ENCODE data around the gene TMEM225B.

Gene TMEM225B

GRCh38 chr7:99652671-99653070, 54.6 kb downstream of the TMEM225B start:
- TF ChIP-seq GATA2 (IDR thresholded peaks at IDR 0.05; ENCODE audit: low read depth, low read length): no peak
- no peak for TF ChIP-seq GATA3 (IDR thresholded peaks at IDR 0.05; ENCODE audit: low read depth, low read length)

- TF ChIP-seq GATA2 (IDR thresholded peaks at IDR 0.05; ENCODE audit: low read depth, low read length): no peak
- no peak for TF ChIP-seq GATA3 (IDR thresholded peaks at IDR 0.05; ENCODE audit: low read depth, low read length)
Measured at GRCh38 chr7:99653754-99654153, 55.7 kb downstream of the TMEM225B start.
